GM18526 (cell line): Measurements from ENCODE around the gene DOCK2.

Experiments
- POLR2A ChIP-seq: IDR thresholded peaks from 3 replicates; pipeline ENCODE4 v1.6.1; 2011; ENCODE audit not compliant: insufficient read length; ENCODE audit errors: extremely low read depth

DOCK2 gene

GRCh38 chr5:169893010-169893409 is 255.9 kb downstream of the DOCK2 start:
- no peak for TF ChIP-seq POLR2A

GRCh38 chr5:169893571-169893970 is 256.5 kb downstream of the DOCK2 start:
- TF ChIP-seq POLR2A: no peak

GRCh38 chr5:169895926-169896325 is 258.9 kb downstream of the DOCK2 start:
- TF ChIP-seq POLR2A: no peak

- TF ChIP-seq POLR2A: no peak
Measured at GRCh38 chr5:169897481-169897880, 260.4 kb downstream of the DOCK2 start.

GRCh38 chr5:169901896-169902295 is 264.8 kb downstream of the DOCK2 start:
- TF ChIP-seq POLR2A: no peak

- TF ChIP-seq POLR2A: no peak
Measured at GRCh38 chr5:169904059-169904458, 267.0 kb downstream of the DOCK2 start.

- no peak for TF ChIP-seq POLR2A
Measured at GRCh38 chr5:169904508-169904907, 267.4 kb downstream of the DOCK2 start.

GRCh38 chr5:169905017-169905416 is 267.9 kb downstream of the DOCK2 start:
- TF ChIP-seq POLR2A: no peak

GRCh38 chr5:169906745-169907649 is 269.9 kb downstream of the DOCK2 start:
- no peak for TF ChIP-seq POLR2A

- TF ChIP-seq POLR2A: no peak
Measured at GRCh38 chr5:169908864-169909263, 271.8 kb downstream of the DOCK2 start.

- no peak for TF ChIP-seq POLR2A
Measured at GRCh38 chr5:169909945-169910344, 272.9 kb downstream of the DOCK2 start.

GRCh38 chr5:169910393-169910792 is 273.3 kb downstream of the DOCK2 start:
- no peak for TF ChIP-seq POLR2A

- TF ChIP-seq POLR2A: no peak
Measured at GRCh38 chr5:169911448-169912212, 274.6 kb downstream of the DOCK2 start.

GRCh38 chr5:169913479-169913878 is 276.4 kb downstream of the DOCK2 start:
- no peak for TF ChIP-seq POLR2A

- no peak for TF ChIP-seq POLR2A
Measured at GRCh38 chr5:169914766-169915165, 277.7 kb downstream of the DOCK2 start.

GRCh38 chr5:169917500-169917899 is 280.4 kb downstream of the DOCK2 start:
- TF ChIP-seq POLR2A: no peak

- no peak for TF ChIP-seq POLR2A
Measured at GRCh38 chr5:169918228-169918627, 281.2 kb downstream of the DOCK2 start.

GRCh38 chr5:169920474-169920873 is 283.4 kb downstream of the DOCK2 start:
- no peak for TF ChIP-seq POLR2A
